H9 (cell line): ENCODE measurements around the gene ALDH3A2. TPM values are rescaled to one million over a fixed set of nuclear protein-coding genes. Genes with fewer than 3 reads are reported as not detected.

Experiments used
- DNase-seq: peaks from one replicate; pipeline ENCODE4 v3.0.0-alpha.2; 2017
- H2AFZ ChIP-seq: one replicate; pipeline ENCODE4 v1.6.1; 2013; ENCODE audit warnings: mild to moderate bottlenecking, low read length, control low read depth, moderate library complexity
- H2AK5ac ChIP-seq: 2 replicates; pipeline ENCODE4 v1.6.1; 2013; ENCODE audit warnings: low read length, control low read depth, mixed read lengths; ENCODE audit not compliant: insufficient read length
- H2BK120ac ChIP-seq: one replicate; pipeline ENCODE4 v1.6.1; 2013; ENCODE audit warnings: low read depth, mild to moderate bottlenecking, low read length, control low read depth, inconsistent platforms; ENCODE audit not compliant: poor library complexity, severe bottlenecking
- H2BK12ac ChIP-seq: 2 replicates; pipeline ENCODE4 v1.6.1; 2013; ENCODE audit warnings: low read length, control low read depth, mixed read lengths, low read depth; ENCODE audit not compliant: insufficient read length
- H2BK15ac ChIP-seq: 2 replicates; pipeline ENCODE4 v1.6.1; 2013; ENCODE audit warnings: low read depth, low read length, control low read depth
- H2BK20ac ChIP-seq: one replicate; pipeline ENCODE4 v1.6.1; 2013; ENCODE audit warnings: low read depth, mild to moderate bottlenecking, low read length, control low read depth, inconsistent platforms; ENCODE audit not compliant: poor library complexity, severe bottlenecking
- H2BK5ac ChIP-seq: 2 replicates; pipeline ENCODE4 v1.6.1; 2013; ENCODE audit warnings: low read length, control low read depth, mixed read lengths; ENCODE audit not compliant: insufficient read length
- H3K14ac ChIP-seq: 2 replicates; pipeline ENCODE4 v1.6.1; 2013; ENCODE audit warnings: low read length, control low read depth; ENCODE audit not compliant: insufficient read depth
- H3K18ac ChIP-seq: 2 replicates; pipeline ENCODE4 v1.6.1; 2013; ENCODE audit warnings: low read depth, mild to moderate bottlenecking, mixed read lengths, low read length, control low read depth; ENCODE audit not compliant: insufficient read length
- H3K23ac ChIP-seq: 2 replicates; pipeline ENCODE4 v1.6.1; 2013; ENCODE audit warnings: low read length, control low read depth, mixed read lengths, low read depth; ENCODE audit not compliant: insufficient read length
- H3K23me2 ChIP-seq: 2 replicates; pipeline ENCODE4 v1.6.1; 2013; ENCODE audit warnings: low read depth, mild to moderate bottlenecking, mixed read lengths, low read length, control low read depth; ENCODE audit not compliant: insufficient read length, poor library complexity, severe bottlenecking
- H3K27ac ChIP-seq: 2 replicates; pipeline ENCODE4 v1.5.1; 2013; ENCODE audit warnings: low read length, control low read depth, mixed read lengths, low read depth; ENCODE audit not compliant: insufficient read length
- H3K27me3 ChIP-seq: 2 replicates; pipeline ENCODE4 v1.6.1; 2013; ENCODE audit warnings: low read length, control low read depth, inconsistent platforms; ENCODE audit not compliant: insufficient read depth
- H3K4ac ChIP-seq: 2 replicates; pipeline ENCODE4 v1.6.1; 2013; ENCODE audit warnings: low read depth, mild to moderate bottlenecking, control low read depth, inconsistent platforms, low read length, moderate library complexity
- H3K4me1 ChIP-seq: 2 replicates; pipeline ENCODE4 v1.6.1; 2013; ENCODE audit warnings: low read length, control low read depth, inconsistent platforms; ENCODE audit not compliant: insufficient read depth
- H3K4me2 ChIP-seq: 2 replicates; pipeline ENCODE4 v1.6.1; 2013; ENCODE audit warnings: low read length, control low read depth, mixed read lengths; ENCODE audit not compliant: insufficient read length, insufficient read depth
- H3K56ac ChIP-seq: 2 replicates; pipeline ENCODE4 v1.6.1; 2013; ENCODE audit warnings: low read depth, mild to moderate bottlenecking, mixed read lengths, low read length, control low read depth; ENCODE audit not compliant: insufficient read length
- H3K79me1 ChIP-seq: 2 replicates; pipeline ENCODE4 v1.6.1; 2013; ENCODE audit warnings: low read depth, mild to moderate bottlenecking, moderate library complexity, low read length, control low read depth, inconsistent platforms; ENCODE audit not compliant: insufficient read depth, poor library complexity, severe bottlenecking
- H3K79me2 ChIP-seq: 2 replicates; pipeline ENCODE4 v1.6.1; 2013; ENCODE audit warnings: low read length, control low read depth, inconsistent platforms; ENCODE audit not compliant: insufficient read depth
- H3K9ac ChIP-seq: 2 replicates; pipeline ENCODE4 v1.6.1; 2013; ENCODE audit warnings: low read length, control low read depth, mixed read lengths; ENCODE audit not compliant: insufficient read length; ENCODE audit errors: extremely low read depth
- H3K9me3 ChIP-seq: one replicate; pipeline ENCODE4 v1.6.1; 2013; ENCODE audit warnings: low read depth, low read length, inconsistent platforms; ENCODE audit not compliant: control insufficient read depth
- H3T11ph ChIP-seq: one replicate; pipeline ENCODE4 v1.6.1; 2013; ENCODE audit warnings: mild to moderate bottlenecking, low read length, control low read depth, inconsistent platforms
- H4K20me1 ChIP-seq: one replicate; pipeline ENCODE4 v1.6.1; 2013; ENCODE audit not compliant: control insufficient read depth, insufficient read length, insufficient read depth
- H4K5ac ChIP-seq: 2 replicates; pipeline ENCODE4 v1.6.1; 2013; ENCODE audit warnings: low read depth, mild to moderate bottlenecking, mixed read lengths, low read length, control low read depth; ENCODE audit not compliant: insufficient read length
- H4K8ac ChIP-seq: replicated peaks from 2 replicates; pipeline ENCODE4 v1.6.1; 2013; ENCODE audit warnings: low read length, control low read depth, mixed read lengths, low read depth; ENCODE audit not compliant: insufficient read length
- H4K91ac ChIP-seq: 2 replicates; pipeline ENCODE4 v1.6.1; 2013; ENCODE audit warnings: low read depth, mild to moderate bottlenecking, moderate library complexity, mixed read lengths, low read length, control low read depth; ENCODE audit not compliant: insufficient read length
- H3K27ac Mint-ChIP-seq, 3 experiments: 2 replicates in 2 of 3; 3 replicates in 1 of 3; pipeline ENCODE4 v1.8.0; 2020 to 2021; ENCODE audit warnings: mixed read lengths in 3 of 3, mild to moderate bottlenecking in 1 of 3, moderate library complexity in 1 of 3
- H3K27me3 Mint-ChIP-seq: 2 replicates; pipeline ENCODE4 v1.8.0; 2021; ENCODE audit warnings: low read depth, mild to moderate bottlenecking, moderate library complexity, mixed read lengths
- H3K36me3 Mint-ChIP-seq, 3 experiments: 2 replicates in 2 of 3; 3 replicates in 1 of 3; pipeline ENCODE4 v1.8.0; 2020 to 2021; ENCODE audit warnings: low read depth in 3 of 3, mixed read lengths in 3 of 3; ENCODE audit not compliant: insufficient read depth in 1 of 3
- H3K4me1 Mint-ChIP-seq, 2 experiments: 2 replicates each; pipeline ENCODE4 v1.8.0; 2020; ENCODE audit warnings: mixed read lengths in 2 of 2
- H3K4me3 Mint-ChIP-seq, 2 experiments: 2 replicates in 1 of 2; 3 replicates in 1 of 2; pipeline ENCODE4 v1.8.0; 2020 to 2021; ENCODE audit warnings: mild to moderate bottlenecking in 2 of 2, mixed read lengths in 2 of 2, moderate library complexity in 1 of 2
- H3K9me3 Mint-ChIP-seq, 2 experiments: 2 replicates in 1 of 2; 3 replicates in 1 of 2; pipeline ENCODE4 v1.8.0; 2020; ENCODE audit warnings: mild to moderate bottlenecking in 2 of 2, mixed read lengths in 2 of 2, moderate library complexity in 1 of 2
- CTCF ChIP-seq: fragments of 200-600 bp; sonication (generic); conservative IDR thresholded peaks from 3 replicates; pipeline ENCODE4 v1.8.0; 2021; ENCODE audit warnings: antibody characterized with exemption, mild to moderate bottlenecking
- whole genome bisulfite sequencing: extraction: QIAGEN DNeasy Blood & Tissue Kit; methylation state at CpG from one replicate; pipeline ENCODE4 v1.1.7; 2013; ENCODE audit warnings: missing lambda C conversion rate, low lambda C conversion rate, mixed read lengths; ENCODE audit not compliant: insufficient read length; ENCODE audit errors: extremely low coverage; 5-methylcytosine and 5-hydroxymethylcytosine counted together
- total RNA-seq: library from RNA; stranded (reverse); gene quantifications from 2 replicates; pipeline ENCODE4 v1.2.1, GENCODE V29; 2021

Gene ALDH3A2
- total RNA-seq, 1 experiment from 2014 or later: 100 TPM

DNA sequence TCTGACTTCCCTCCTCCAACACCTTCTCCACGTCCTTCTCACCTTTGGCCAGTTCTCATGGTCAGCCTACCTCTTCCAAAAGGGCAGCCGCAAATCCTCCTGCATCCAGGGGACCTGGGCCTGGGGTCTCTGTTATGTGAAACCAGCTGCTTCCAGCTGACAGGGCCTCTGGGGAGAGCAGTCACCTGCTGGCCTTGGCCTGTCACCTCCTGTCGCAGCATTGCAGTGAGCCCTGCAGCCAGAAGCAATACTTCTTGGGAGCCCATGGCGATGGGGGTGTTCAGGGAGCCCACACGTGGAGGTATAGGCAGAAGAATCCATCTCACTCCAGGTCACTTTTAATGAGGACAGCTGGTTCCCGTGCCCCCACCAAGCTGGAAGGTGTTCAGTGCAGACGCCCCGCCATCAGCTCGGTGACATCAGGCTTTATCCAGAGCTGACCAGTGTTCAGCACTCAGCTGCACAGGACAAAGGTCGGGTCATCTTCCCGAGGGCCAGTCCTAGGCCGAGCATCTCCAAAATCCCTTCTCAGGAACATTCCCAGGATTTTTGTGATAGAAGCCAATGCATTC is 69.6 kb downstream of the ALDH3A2 start:
- H4K8ac ChIP-seq: no peak overlapping the region
- H4K5ac ChIP-seq: no peak overlapping the region
- no peak overlapping the region for H3T11ph ChIP-seq
- H2AFZ ChIP-seq: no peak overlapping the region
- no peak overlapping the region for H3K27ac ChIP-seq
- no peak overlapping the region for H2BK5ac ChIP-seq
- H2BK12ac ChIP-seq: no peak overlapping the region
- peaks cover 12 to 22% of the 10 kb centered on the region in 2 experiments for H3K4me1 Mint-ChIP-seq
- H2BK15ac ChIP-seq: no peak overlapping the region
- peak overlapping the region in 1 of 3 experiments; percentile 47; a peak in 2 of 7 replicates for H3K27ac Mint-ChIP-seq
- H2BK20ac ChIP-seq: no peak overlapping the region
- no peaks in the 10 kb centered on the region for H3K36me3 Mint-ChIP-seq
- no peaks in the 10 kb centered on the region for H4K20me1 ChIP-seq
- H3K23me2 ChIP-seq: no peaks in the 10 kb centered on the region
- no peak overlapping the region for H3K23ac ChIP-seq
- no peak overlapping the region for H3K4me3 Mint-ChIP-seq
- no peak overlapping the region for H3K18ac ChIP-seq
- no peak overlapping the region for H2BK120ac ChIP-seq
- no peaks in the 10 kb centered on the region for H3K9me3 Mint-ChIP-seq
- H3K9me3 ChIP-seq: no peaks in the 10 kb centered on the region
- no peak overlapping the region for H2AK5ac ChIP-seq
- no peak overlapping the region for H4K91ac ChIP-seq
- no peaks in the 10 kb centered on the region for H3K27me3 Mint-ChIP-seq
- DNase-seq: peak; percentile 32
- H3K56ac ChIP-seq: no peak overlapping the region
- no CpG with 5 or more reads among the region's 12 CpGs for WGBS
- H3K79me2 ChIP-seq: no peaks in the 10 kb centered on the region
- no peak overlapping the region for H3K14ac ChIP-seq
- H3K79me1 ChIP-seq: no peaks in the 10 kb centered on the region
- no peak overlapping the region for H3K4ac ChIP-seq
- H3K4me2 ChIP-seq: no peak overlapping the region
- H3K4me1 ChIP-seq: no peaks in the 10 kb centered on the region
- H3K9ac ChIP-seq: no peak overlapping the region
- no peaks in the 10 kb centered on the region for H3K27me3 ChIP-seq
- no peak for TF ChIP-seq CTCF
